ENCODE data around the gene ZNF724. TPM values are rescaled to one million over a fixed set of nuclear protein-coding genes. Genes with fewer than 3 reads are reported as not detected.
"Not testable (repeated sequence)": the region's sequence is repeated elsewhere in the genome, so short reads cannot be mapped to it uniquely, and the experiment has no call there.

Gene ZNF724
- total and polyA plus RNA-seq, 5 donors from 2014 or later: 1.8 to 3.7 (median 1.9) TPM

DNA sequence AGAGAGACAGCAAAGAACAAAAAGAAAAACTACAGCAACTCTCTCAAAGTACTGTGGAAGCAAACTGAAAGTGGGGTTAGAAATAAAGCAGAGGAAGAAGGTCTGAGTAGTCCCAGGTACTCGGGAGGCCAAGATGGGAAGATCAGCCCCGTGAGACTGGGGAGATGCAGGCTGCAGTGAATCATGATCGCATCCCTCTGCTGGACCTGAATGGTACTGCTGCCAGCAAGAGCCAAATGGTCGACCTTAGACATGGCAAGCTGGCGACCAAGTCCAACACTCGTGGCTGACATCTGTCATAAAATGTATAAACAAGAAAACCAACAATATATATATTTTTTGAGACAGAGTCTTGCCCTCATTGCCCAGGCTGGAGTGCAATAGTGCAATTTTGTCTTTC lies 33.7 kb upstream of the ZNF724 start:
- peaks cover 6% of the 10 kb centered on the region for H3K27me3 Mint-ChIP-seq
- ATAC-seq (ENCODE audit: low read depth in 2 of 2) (peak; percentile 74 to 88), DNase-seq (peak; percentile 31 to 60 (median 52))
- peak overlapping the region in 1 of 3 donors; percentile 43 for H3K27ac Mint-ChIP-seq
- peak overlapping the region in 1 of 4 donors; percentile 61 for H3K4me3 Mint-ChIP-seq
- H3K36me3 ChIP-seq (ENCODE audit: control insufficient read depth, insufficient read depth, low read length): no peaks in the 10 kb centered on the region
- H3K9me3 ChIP-seq (ENCODE audit: control insufficient read depth in 2 of 2, low read length in 2 of 2): peaks cover 0 to 6% of the 10 kb centered on the region in 2 experiments
- peaks cover 0 to 25% (median 10%) of the 10 kb centered on the region in 4 donors for H3K4me1 Mint-ChIP-seq
- H3K4me3 ChIP-seq (ENCODE audit: low read depth, low read length): no peak overlapping the region
- no peaks in the 10 kb centered on the region for H3K27me3 ChIP-seq (ENCODE audit: control insufficient read depth, insufficient read depth, low read length)
- H3K36me3 Mint-ChIP-seq: no peaks in the 10 kb centered on the region
- H3K9me3 Mint-ChIP-seq: peaks cover 0 to 17% (median 3%) of the 10 kb centered on the region in 7 donors
- no peaks in the 10 kb centered on the region for H3K4me1 ChIP-seq (ENCODE audit: control insufficient read depth, insufficient read depth, low read length, poor library complexity, severe bottlenecking)
- H3K27ac ChIP-seq (ENCODE audit: insufficient read depth, low read length, poor library complexity, severe bottlenecking): no peak overlapping the region

DNA sequence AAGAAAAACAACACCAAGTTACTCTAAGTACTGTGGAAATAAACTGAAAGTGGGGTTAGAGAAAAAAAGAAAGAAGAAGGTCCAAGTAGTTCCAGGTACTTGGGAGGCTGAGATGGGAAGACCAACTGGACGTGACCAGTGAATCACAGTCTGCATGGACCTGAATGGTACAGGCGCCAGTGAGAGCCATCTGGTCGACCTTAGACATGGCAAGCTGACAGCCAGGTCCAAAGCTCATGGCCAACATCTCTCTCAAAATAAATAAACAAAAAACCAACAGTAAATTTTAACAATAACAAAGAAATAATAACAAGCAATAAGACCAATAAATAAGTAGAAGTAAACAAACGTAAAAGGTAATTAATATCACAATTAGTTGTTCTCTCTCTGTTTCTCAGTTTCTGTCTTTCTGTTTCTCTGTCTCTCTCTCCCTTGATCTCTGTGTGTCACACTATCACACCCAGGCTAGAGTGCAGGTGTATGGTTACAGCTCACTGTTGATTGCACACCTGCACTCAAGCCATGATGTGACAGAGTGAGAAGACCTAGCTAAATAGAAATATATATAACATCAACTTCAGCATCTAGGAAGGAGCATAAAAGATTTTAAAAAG lies 31.6 kb upstream of the ZNF724 start:
- Mint-ChIP-seq H3K36me3 (no peaks in the 10 kb centered on the region), H3K4me3 (peak overlapping the region in 1 of 4 donors; percentile 72), H3K27ac (no peak overlapping the region), H3K4me1 (peaks cover 0 to 25% (median 10%) of the 10 kb centered on the region in 4 donors), H3K27me3 (peaks cover 10% of the 10 kb centered on the region), H3K9me3 (peaks cover 0 to 9% (median under 1%) of the 10 kb centered on the region in 7 donors)
- ATAC-seq (ENCODE audit: low read depth in 2 of 2) (no peak), DNase-seq (no peak)
- no peak overlapping the region for H3K27ac ChIP-seq (ENCODE audit: insufficient read depth, low read length, poor library complexity, severe bottlenecking)
- no peak overlapping the region for H3K4me3 ChIP-seq (ENCODE audit: low read depth, low read length)
- no peaks in the 10 kb centered on the region for H3K36me3 ChIP-seq (ENCODE audit: control insufficient read depth, insufficient read depth, low read length)
- no peaks in the 10 kb centered on the region for H3K27me3 ChIP-seq (ENCODE audit: control insufficient read depth, insufficient read depth, low read length)
- no peaks in the 10 kb centered on the region for H3K4me1 ChIP-seq (ENCODE audit: control insufficient read depth, insufficient read depth, low read length, poor library complexity, severe bottlenecking)
- H3K9me3 ChIP-seq (ENCODE audit: control insufficient read depth in 2 of 2, low read length in 2 of 2): no peaks in the 10 kb centered on the region

DNA sequence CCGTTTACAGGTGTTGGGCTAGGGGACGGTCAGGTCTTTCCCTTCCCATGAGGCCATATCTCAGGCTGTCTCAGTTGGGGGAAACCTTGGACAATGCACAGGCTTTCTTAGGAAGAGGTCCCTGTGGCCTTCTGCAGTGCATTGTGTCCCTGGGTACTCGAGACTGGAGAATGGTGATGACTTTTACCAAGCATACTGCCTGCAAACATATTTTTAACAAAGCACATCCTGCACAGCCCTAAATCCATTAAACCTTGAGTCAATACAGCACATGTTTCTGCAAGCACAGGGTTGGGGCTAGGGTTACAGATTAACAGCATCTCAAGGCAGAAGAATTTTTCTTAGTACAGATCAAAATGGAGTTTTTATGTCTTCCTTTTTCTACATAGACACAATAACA lies 27.9 kb upstream of the ZNF724 start:
- not testable (repeated sequence) for H3K9me3 Mint-ChIP-seq; H3K36me3 Mint-ChIP-seq; H3K27me3 ChIP-seq (ENCODE audit: control insufficient read depth, insufficient read depth, low read length); H3K27ac Mint-ChIP-seq; H3K27me3 Mint-ChIP-seq; H3K4me3 ChIP-seq (ENCODE audit: low read depth, low read length); H3K4me1 ChIP-seq (ENCODE audit: control insufficient read depth, insufficient read depth, low read length, poor library complexity, severe bottlenecking); H3K9me3 ChIP-seq (ENCODE audit: control insufficient read depth in 2 of 2, low read length in 2 of 2); DNase-seq; H3K27ac ChIP-seq (ENCODE audit: insufficient read depth, low read length, poor library complexity, severe bottlenecking); ATAC-seq (ENCODE audit: low read depth in 2 of 2); H3K36me3 ChIP-seq (ENCODE audit: control insufficient read depth, insufficient read depth, low read length)
- Mint-ChIP-seq H3K4me1 (peaks cover 4 to 30% (median 9%) of the 10 kb centered on the region in 4 donors), H3K4me3 (peak overlapping the region in 1 of 4 donors; percentile 14)

DNA sequence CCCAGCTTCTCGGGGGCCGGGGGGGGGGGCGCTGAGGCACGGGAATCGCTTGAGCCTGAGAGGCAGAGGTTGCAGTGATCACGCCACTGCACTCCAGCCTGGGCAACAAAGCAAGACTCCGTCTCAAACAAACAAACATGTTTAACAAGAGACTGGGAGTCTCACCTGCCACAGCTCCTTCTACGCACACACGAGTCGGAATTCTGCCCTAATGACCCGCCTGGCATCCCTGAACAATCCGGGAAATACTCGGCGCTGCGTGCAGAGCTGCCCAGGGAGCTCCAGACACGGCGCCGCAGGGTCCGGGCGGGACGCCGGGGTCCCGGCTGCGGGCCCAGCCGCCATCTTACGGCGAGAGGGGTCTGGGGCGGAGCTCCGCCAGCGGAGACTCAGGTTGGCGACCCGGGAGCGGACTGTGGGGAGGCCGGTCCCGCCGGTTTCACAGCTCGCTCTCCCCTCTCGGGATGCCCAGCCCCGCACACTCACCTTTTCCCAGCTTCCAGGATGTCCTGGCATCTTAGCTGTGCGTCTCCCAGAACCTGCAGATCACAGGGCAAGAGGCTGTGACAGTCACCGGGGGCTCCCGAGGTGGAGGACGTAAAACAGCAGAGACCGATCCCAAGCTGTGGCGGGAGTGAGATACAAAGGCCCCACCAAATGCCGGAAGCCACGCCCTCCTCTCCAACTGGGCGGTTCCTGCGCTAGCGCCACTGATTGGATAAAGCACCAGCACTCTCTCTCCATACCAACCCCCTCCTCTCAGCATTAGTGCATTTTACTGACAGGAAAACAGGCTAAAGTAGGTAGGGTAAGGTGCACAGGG lies 23.6 kb upstream of the ZNF724 start:
- no peaks in the 10 kb centered on the region for H3K9me3 ChIP-seq (ENCODE audit: control insufficient read depth in 2 of 2, low read length in 2 of 2)
- H3K27me3 ChIP-seq (ENCODE audit: control insufficient read depth, insufficient read depth, low read length): no peaks in the 10 kb centered on the region
- peak overlapping the region; percentile 86 for H3K4me3 ChIP-seq (ENCODE audit: low read depth, low read length)
- H3K36me3 ChIP-seq (ENCODE audit: control insufficient read depth, insufficient read depth, low read length): peaks cover 13% of the 10 kb centered on the region
- Mint-ChIP-seq H3K4me3 (peak overlapping the region; percentile 96 to 100 (median 98)), H3K36me3 (peaks cover 17% of the 10 kb centered on the region), H3K4me1 (peaks cover 15 to 47% (median 34%) of the 10 kb centered on the region in 4 donors), H3K9me3 (peaks cover 0 to 2% (median 0%) of the 10 kb centered on the region in 7 donors), H3K27ac (peak overlapping the region; percentile 94 to 97 (median 97)), H3K27me3 (peaks cover 2% of the 10 kb centered on the region)
- peak overlapping the region; percentile 84 for H3K27ac ChIP-seq (ENCODE audit: insufficient read depth, low read length, poor library complexity, severe bottlenecking)
- ATAC-seq (ENCODE audit: low read depth in 2 of 2) (peak; percentile 99), DNase-seq (peak; percentile 84 to 94 (median 88))
- peaks cover 20% of the 10 kb centered on the region for H3K4me1 ChIP-seq (ENCODE audit: control insufficient read depth, insufficient read depth, low read length, poor library complexity, severe bottlenecking)

DNA sequence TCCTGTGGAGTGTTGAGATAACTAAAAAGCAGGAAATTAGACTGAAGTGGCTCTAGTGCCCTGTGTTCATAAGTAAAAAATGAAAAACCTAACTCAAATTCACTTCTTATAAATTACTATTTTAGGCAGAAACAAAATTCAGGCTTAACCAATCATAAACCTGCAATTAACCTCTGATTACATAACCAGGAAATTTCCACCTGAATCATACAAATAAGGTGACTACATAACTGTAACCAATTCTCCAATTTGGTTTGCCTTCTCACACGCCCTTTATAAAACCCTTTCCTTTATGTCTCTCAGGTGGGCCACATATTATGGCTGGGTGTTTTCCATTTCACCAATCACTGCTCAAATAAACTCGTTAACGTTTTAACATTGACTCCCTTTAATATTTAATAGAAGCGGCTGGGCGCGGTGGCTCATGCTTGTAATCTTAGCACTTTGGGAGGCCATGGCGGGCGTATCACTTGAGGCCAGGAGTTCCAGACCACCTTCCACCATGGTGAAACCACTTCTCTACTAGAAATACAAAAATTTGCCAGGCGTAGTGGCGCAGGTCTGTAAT lies 22.9 kb upstream of the ZNF724 start:
- H3K9me3 ChIP-seq (ENCODE audit: control insufficient read depth in 2 of 2, low read length in 2 of 2): no peaks in the 10 kb centered on the region

DNA sequence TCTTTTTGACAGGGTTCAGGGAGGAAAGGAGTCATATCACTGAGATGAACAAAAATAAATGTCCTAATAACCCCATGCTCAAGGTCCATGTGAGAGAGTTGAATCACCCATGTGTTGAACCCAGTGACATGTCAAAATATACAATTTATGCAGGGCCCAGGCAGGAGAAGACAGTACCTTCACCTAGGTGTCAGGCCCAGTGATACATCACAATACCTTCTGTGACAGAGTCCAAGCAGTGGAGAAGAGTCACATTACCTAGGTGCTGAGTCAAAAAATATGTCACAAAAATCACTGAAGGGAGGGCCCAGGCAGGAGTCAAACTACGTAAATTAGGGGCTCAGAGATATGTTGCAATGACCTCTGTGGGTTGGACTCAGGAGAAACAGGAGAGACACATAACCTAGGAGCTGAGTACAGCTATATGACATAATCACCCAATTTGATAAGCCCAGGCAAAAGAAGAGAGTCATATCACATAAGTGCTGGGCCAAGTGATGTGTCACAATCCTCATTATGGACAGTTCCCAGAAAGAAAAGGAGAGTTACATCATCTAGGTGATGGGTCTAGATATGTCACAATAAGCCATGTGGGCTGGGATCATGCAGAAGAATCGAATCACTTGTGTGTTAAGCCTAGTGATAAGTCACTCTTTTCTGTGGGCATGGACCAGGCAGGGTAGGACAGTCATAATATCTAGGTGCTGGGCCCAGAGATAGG lies 13.8 kb upstream of the ZNF724 start:
- Histone ChIP-seq H3K9me3 (ENCODE audit: control insufficient read depth in 2 of 2, low read length in 2 of 2) (no peaks in the 10 kb centered on the region), H3K27me3 (ENCODE audit: control insufficient read depth, insufficient read depth, low read length) (no peaks in the 10 kb centered on the region), H3K27ac (ENCODE audit: insufficient read depth, low read length, poor library complexity, severe bottlenecking) (no peak overlapping the region), H3K4me3 (ENCODE audit: low read depth, low read length) (no peak overlapping the region), H3K4me1 (ENCODE audit: control insufficient read depth, insufficient read depth, low read length, poor library complexity, severe bottlenecking) (no peaks in the 10 kb centered on the region), H3K36me3 (ENCODE audit: control insufficient read depth, insufficient read depth, low read length) (peaks cover 46% of the 10 kb centered on the region)
- DNase-seq (no peak), ATAC-seq (ENCODE audit: low read depth in 2 of 2) (no peak)
- Mint-ChIP-seq H3K4me3 (no peak overlapping the region), H3K9me3 (peaks cover 0 to 2% (median 0%) of the 10 kb centered on the region in 7 donors), H3K27ac (peak overlapping the region in 2 of 3 donors; percentile 27 to 32), H3K27me3 (no peaks in the 10 kb centered on the region), H3K36me3 (peaks cover 42% of the 10 kb centered on the region), H3K4me1 (peaks cover 0 to 13% (median 9%) of the 10 kb centered on the region in 4 donors)

More for the DNA sequence above, 22.9 kb upstream of the ZNF724 start:
- Mint-ChIP-seq H3K4me1 (peaks cover 15 to 50% (median 35%) of the 10 kb centered on the region in 4 donors), H3K9me3 (peaks cover 0 to 2% (median 0%) of the 10 kb centered on the region in 7 donors), H3K27ac (peak overlapping the region; percentile 93 to 97 (median 94)), H3K27me3 (no peaks in the 10 kb centered on the region), H3K36me3 (peaks cover 19% of the 10 kb centered on the region), H3K4me3 (peak overlapping the region; percentile 96 to 100 (median 98))
- H3K36me3 ChIP-seq (ENCODE audit: control insufficient read depth, insufficient read depth, low read length): peaks cover 19% of the 10 kb centered on the region
- H3K4me3 ChIP-seq (ENCODE audit: low read depth, low read length): peak overlapping the region; percentile 86
- peaks cover 20% of the 10 kb centered on the region for H3K4me1 ChIP-seq (ENCODE audit: control insufficient read depth, insufficient read depth, low read length, poor library complexity, severe bottlenecking)
- DNase-seq (peak in 1 of 3 donors; percentile 39), ATAC-seq (ENCODE audit: low read depth in 2 of 2) (no peak)
- peak overlapping the region; percentile 84 for H3K27ac ChIP-seq (ENCODE audit: insufficient read depth, low read length, poor library complexity, severe bottlenecking)
- no peaks in the 10 kb centered on the region for H3K27me3 ChIP-seq (ENCODE audit: control insufficient read depth, insufficient read depth, low read length)

DNA sequence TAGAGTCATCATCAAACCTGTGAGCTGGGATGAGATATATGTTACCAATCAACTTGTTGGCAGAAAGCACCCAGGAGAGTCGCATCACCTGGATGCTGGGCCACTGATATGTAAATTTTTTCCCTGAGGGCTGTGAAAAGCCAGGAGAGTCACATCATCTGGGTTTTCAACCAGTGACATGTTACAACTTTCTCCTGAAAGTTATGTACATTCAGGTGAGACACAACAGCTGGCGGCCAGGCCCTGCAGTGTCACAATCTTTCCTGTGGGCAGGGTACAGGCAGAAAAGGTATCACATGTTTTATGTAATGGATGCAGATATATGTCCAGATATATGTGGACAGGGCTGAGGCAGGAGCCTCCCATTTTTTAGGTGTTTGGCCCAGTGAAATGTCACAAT lies 13.2 kb upstream of the ZNF724 start:
- Histone ChIP-seq H3K4me3 (ENCODE audit: low read depth, low read length) (no peak overlapping the region), H3K9me3 (ENCODE audit: control insufficient read depth in 2 of 2, low read length in 2 of 2) (no peaks in the 10 kb centered on the region), H3K27ac (ENCODE audit: insufficient read depth, low read length, poor library complexity, severe bottlenecking) (no peak overlapping the region), H3K4me1 (ENCODE audit: control insufficient read depth, insufficient read depth, low read length, poor library complexity, severe bottlenecking) (no peaks in the 10 kb centered on the region), H3K36me3 (ENCODE audit: control insufficient read depth, insufficient read depth, low read length) (peaks cover 46% of the 10 kb centered on the region), H3K27me3 (ENCODE audit: control insufficient read depth, insufficient read depth, low read length) (no peaks in the 10 kb centered on the region)
- peak overlapping the region in 1 of 3 donors; percentile 32 for H3K27ac Mint-ChIP-seq
- peaks cover 0 to 10% (median 7%) of the 10 kb centered on the region in 4 donors for H3K4me1 Mint-ChIP-seq
- DNase-seq (no peak), ATAC-seq (ENCODE audit: low read depth in 2 of 2) (no peak)
- H3K9me3 Mint-ChIP-seq: peaks cover 0 to 2% (median 0%) of the 10 kb centered on the region in 7 donors
- peaks cover 44% of the 10 kb centered on the region for H3K36me3 Mint-ChIP-seq
- H3K4me3 Mint-ChIP-seq: no peak overlapping the region
- no peaks in the 10 kb centered on the region for H3K27me3 Mint-ChIP-seq

Data from CD4-positive, CD25-positive, alpha-beta regulatory T cell (primary cell).